ENCODE data around the gene RAB40C. TPM values are rescaled to one million over a fixed set of nuclear protein-coding genes. Genes with fewer than 3 reads are reported as not detected.
A peak's percentile ranks its signal among the peaks of the same experiment; 100 is the strongest.

The RAB40C gene
- total and polyA plus RNA-seq, 2 donors (not counting 1 experiment from before 2014, with no cell fraction given) = 12.7 to 26.9 TPM

DNA sequence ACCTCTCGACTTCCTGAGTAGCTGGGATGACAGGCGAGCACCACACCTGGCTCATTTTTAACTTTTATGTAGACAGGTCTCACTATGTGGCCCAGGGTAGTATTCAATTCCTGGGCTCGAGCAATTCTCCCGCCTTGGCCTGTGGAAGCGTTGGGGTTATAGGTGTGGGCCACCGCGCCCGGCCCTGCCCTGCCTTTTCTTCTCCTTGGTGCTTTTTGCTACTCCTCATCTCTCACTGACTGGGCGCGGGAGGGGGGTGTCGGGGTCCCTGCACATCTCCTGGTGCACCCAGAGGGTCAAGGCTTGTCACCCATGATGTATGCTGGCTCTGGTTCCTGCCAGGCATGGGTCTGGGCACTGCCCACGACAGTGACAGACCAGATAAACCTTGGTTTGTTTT is 54.7 kb downstream of the RAB40C start:
- H4K20me1 ChIP-seq (ENCODE audit: control insufficient read depth, insufficient read depth, low read length, poor library complexity, severe bottlenecking) = peaks cover 14% of the 10 kb centered on the region
- ATAC-seq (ENCODE audit: low read depth) (no peak), DNase-seq (no peak)
- intact Hi-C loops (cut with micrococcal nuclease) = no loop called here
- H3K4me1 ChIP-seq (ENCODE audit: control insufficient read depth in 2 of 2, insufficient read depth in 2 of 2, low read length in 2 of 2) = peaks cover 22 to 36% of the 10 kb centered on the region in 2 donors
- H3K4me3 ChIP-seq (ENCODE audit: control extremely low read depth in 1 of 5, extremely low read depth in 1 of 5, insufficient read depth in 1 of 5, low read depth in 2 of 5, low read length in 4 of 5) = no peak overlapping the region
- H3K9me3 Mint-ChIP-seq (ENCODE audit: insufficient read depth) = no peaks in the 10 kb centered on the region
- ChIA-PET CTCF (no interaction called here), POLR2A (no interaction called here)
- H3K9ac ChIP-seq (ENCODE audit: low read length) = no peak overlapping the region
- no peak overlapping the region for H3K27ac Mint-ChIP-seq
- no peaks in the 10 kb centered on the region for H3K27me3 Mint-ChIP-seq
- no peak overlapping the region for H2AFZ ChIP-seq (ENCODE audit: insufficient read depth, low read depth, low read length, poor library complexity, severe bottlenecking)
- H3K4me3 Mint-ChIP-seq = peak overlapping the region; percentile 34
- peaks cover 14% of the 10 kb centered on the region for H3K79me2 ChIP-seq (ENCODE audit: control insufficient read depth, insufficient read depth, low read length)
- 98% methylated on average over 11 of the region's 12 CpGs for WGBS (ENCODE audit: insufficient coverage)
- no peaks in the 10 kb centered on the region for H3K27me3 ChIP-seq (replicated peaks in 1 of 4; ENCODE audit: control extremely low read depth in 1 of 4, control insufficient read depth in 3 of 4, insufficient read depth in 4 of 4, low read length in 3 of 4)
- H3K36me3 ChIP-seq (replicated peaks in 1 of 2; ENCODE audit: control extremely low read depth in 1 of 2, control insufficient read depth in 1 of 2, extremely low read depth in 1 of 2, insufficient read depth in 2 of 2, low read length in 1 of 2) = no peaks in the 10 kb centered on the region
- no peak overlapping the region for H3K27ac ChIP-seq (ENCODE audit: low read length in 2 of 2)
- TF ChIP-seq, protein P1, sequence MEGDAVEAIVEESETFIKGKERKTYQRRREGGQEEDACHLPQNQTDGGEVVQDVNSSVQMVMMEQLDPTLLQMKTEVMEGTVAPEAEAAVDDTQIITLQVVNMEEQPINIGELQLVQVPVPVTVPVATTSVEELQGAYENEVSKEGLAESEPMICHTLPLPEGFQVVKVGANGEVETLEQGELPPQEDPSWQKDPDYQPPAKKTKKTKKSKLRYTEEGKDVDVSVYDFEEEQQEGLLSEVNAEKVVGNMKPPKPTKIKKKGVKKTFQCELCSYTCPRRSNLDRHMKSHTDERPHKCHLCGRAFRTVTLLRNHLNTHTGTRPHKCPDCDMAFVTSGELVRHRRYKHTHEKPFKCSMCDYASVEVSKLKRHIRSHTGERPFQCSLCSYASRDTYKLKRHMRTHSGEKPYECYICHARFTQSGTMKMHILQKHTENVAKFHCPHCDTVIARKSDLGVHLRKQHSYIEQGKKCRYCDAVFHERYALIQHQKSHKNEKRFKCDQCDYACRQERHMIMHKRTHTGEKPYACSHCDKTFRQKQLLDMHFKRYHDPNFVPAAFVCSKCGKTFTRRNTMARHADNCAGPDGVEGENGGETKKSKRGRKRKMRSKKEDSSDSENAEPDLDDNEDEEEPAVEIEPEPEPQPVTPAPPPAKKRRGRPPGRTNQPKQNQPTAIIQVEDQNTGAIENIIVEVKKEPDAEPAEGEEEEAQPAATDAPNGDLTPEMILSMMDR (IDR thresholded peaks at IDR 0.05) = no peak
- TF ChIP-seq EZH2 (IDR thresholded peaks at IDR 0.05; ENCODE audit: borderline replicate concordance, insufficient read depth, low read depth, low read length, poor library complexity, severe bottlenecking) = no peak
- H3K4me1 Mint-ChIP-seq = peaks cover 23% of the 10 kb centered on the region
- H3K4me2 ChIP-seq (replicated peaks; ENCODE audit: low read depth, low read length, poor library complexity, severe bottlenecking) = no peak overlapping the region
- H3K9me3 ChIP-seq (ENCODE audit: control extremely low read depth in 1 of 3, control insufficient read depth in 2 of 3, insufficient read depth in 1 of 3, low read length in 2 of 3) = peaks cover 0 to 2% (median 0%) of the 10 kb centered on the region in 3 donors

DNA sequence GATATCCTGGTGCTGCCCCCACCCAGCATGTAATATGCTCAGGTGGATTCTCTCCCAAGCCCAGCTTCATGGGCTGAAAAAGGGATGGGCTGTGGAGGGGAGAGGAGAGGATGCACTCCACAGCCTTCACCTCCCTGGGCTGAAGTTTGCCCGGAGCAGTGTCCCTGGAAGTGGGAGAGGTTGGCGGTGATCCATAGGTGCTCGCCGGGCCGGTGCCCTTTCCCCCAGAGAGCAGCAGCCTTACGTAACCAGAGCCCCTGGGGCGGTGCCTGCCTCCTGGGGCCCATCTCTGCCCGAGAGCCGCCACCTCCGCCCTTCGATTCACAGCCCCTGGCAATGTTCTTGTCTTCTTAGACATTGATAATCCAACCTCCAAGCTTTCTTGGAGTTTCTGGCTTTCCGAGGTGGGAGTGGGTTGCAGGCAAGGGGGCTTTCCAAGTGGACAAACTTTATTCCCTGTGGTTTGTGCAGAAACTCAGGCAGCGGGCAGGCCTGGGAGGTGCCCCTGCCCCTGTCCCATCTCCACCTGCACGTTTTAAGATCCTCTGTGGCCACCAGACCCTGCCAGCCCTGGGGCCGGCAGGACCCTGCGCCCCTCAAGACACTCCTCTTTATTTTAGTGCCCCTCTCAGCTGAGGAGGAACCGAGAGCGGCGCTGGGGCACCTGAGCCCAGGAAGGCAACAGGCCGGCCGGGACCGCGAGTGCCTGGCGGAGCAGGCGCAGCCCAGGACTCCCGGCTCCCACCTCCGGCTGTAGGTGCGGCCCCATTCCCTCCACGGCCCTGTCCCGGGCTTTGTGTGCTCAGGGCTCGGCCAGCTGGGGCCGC is 56.2 kb downstream of the RAB40C start:
- intact Hi-C loops (cut with micrococcal nuclease) = no loop called here

More for the DNA sequence above, 56.2 kb downstream of the RAB40C start:
- peaks cover 14% of the 10 kb centered on the region for H3K79me2 ChIP-seq (ENCODE audit: control insufficient read depth, insufficient read depth, low read length)
- H3K9ac ChIP-seq (ENCODE audit: low read length) = no peak overlapping the region
- 95% methylated on average over 31 of the region's 32 CpGs for WGBS (ENCODE audit: insufficient coverage)
- peaks cover 26 to 35% of the 10 kb centered on the region in 2 donors for H3K4me1 ChIP-seq (ENCODE audit: control insufficient read depth in 2 of 2, insufficient read depth in 2 of 2, low read length in 2 of 2)
- DNase-seq (no peak), ATAC-seq (ENCODE audit: low read depth) (no peak)
- Mint-ChIP-seq H3K4me1 (peaks cover 19% of the 10 kb centered on the region), H3K4me3 (no peak overlapping the region), H3K27me3 (no peaks in the 10 kb centered on the region), H3K9me3 (ENCODE audit: insufficient read depth) (no peaks in the 10 kb centered on the region), H3K27ac (no peak overlapping the region)
- ChIA-PET CTCF (no interaction called here), POLR2A (interaction anchor here (0.5 kb wide), 1 partner anchor 60 kb away, joined by 3 read pairs; no protein-coding TSS in a partner anchor)
- TF ChIP-seq EZH2 (IDR thresholded peaks at IDR 0.05; ENCODE audit: borderline replicate concordance, insufficient read depth, low read depth, low read length, poor library complexity, severe bottlenecking) = no peak
- TF ChIP-seq, protein P1 (IDR thresholded peaks at IDR 0.05) = no peak
- no peak overlapping the region for H3K27ac ChIP-seq (ENCODE audit: low read length in 2 of 2)
- H3K4me3 ChIP-seq (ENCODE audit: control extremely low read depth in 1 of 5, extremely low read depth in 1 of 5, insufficient read depth in 1 of 5, low read depth in 2 of 5, low read length in 4 of 5) = no peak overlapping the region
- H3K27me3 ChIP-seq (replicated peaks in 1 of 4; ENCODE audit: control extremely low read depth in 1 of 4, control insufficient read depth in 3 of 4, insufficient read depth in 4 of 4, low read length in 3 of 4) = no peaks in the 10 kb centered on the region
- peaks cover 14% of the 10 kb centered on the region for H4K20me1 ChIP-seq (ENCODE audit: control insufficient read depth, insufficient read depth, low read length, poor library complexity, severe bottlenecking)
- H3K9me3 ChIP-seq (ENCODE audit: control extremely low read depth in 1 of 3, control insufficient read depth in 2 of 3, insufficient read depth in 1 of 3, low read length in 2 of 3) = peaks cover 0 to 2% (median 0%) of the 10 kb centered on the region in 3 donors
- no peaks in the 10 kb centered on the region for H3K36me3 ChIP-seq (replicated peaks in 1 of 2; ENCODE audit: control extremely low read depth in 1 of 2, control insufficient read depth in 1 of 2, extremely low read depth in 1 of 2, insufficient read depth in 2 of 2, low read length in 1 of 2)
- no peak overlapping the region for H2AFZ ChIP-seq (ENCODE audit: insufficient read depth, low read depth, low read length, poor library complexity, severe bottlenecking)
- no peak overlapping the region for H3K4me2 ChIP-seq (replicated peaks; ENCODE audit: low read depth, low read length, poor library complexity, severe bottlenecking)

Measured in B cell (primary cell).